T follicular helper cell (primary cell): ENCODE measurements around the gene BCL2.
"Not testable (repeated sequence)": the region's sequence is repeated elsewhere in the genome, so short reads cannot be mapped to it uniquely, and the experiment has no call there.

Source experiments
- DNase-seq: peaks from one replicate; pipeline ENCODE4 v3.0.0-alpha.2; 2020; ENCODE audit warnings: low read depth

The BCL2 gene

DNA sequence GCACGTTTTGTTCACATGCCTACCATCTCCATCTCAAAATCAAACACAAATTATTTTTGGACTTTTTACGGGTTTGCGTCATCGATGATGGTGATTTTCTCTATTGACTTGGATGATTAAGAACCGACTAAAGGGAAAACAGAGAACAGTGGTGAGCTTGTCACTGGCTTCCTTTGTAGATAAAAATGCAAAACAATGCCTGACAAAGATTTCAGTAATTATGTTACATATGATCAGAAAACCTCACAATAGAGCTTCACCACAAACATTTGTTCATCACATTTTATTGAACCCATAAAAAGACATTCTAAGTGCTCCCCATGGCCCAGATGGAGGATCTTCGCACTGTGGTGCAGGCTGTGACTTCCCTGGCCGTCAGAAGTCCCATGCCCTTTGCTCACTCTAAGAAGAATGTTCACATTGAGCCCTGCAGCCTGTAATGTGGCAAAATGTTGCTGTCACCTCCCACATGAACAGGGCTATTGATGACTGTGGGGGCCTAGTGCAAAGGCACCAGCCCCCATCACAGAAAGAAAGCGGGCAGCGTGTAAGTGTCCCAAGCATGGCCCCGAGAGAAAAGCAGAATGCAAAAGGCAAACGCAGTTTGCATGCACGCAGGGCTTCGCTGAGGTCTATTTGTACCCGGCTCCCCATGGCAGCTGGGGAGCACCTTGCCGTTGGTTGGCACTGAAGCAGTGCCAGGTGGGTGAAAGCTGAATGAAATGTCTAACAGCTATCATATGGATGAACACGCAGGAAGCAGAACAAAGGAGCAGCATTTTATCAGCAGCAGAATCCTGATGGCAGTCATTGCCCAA, 60.6 kb downstream of the BCL2 start:
- no peak for DNase-seq

- no peak for DNase-seq
Observed at GRCh38 chr18:63257453-63257852, 62.1 kb downstream of the BCL2 start.

- DNase-seq, result no peak
Observed at GRCh38 chr18:63255435-63255834, 64.1 kb downstream of the BCL2 start.

DNA sequence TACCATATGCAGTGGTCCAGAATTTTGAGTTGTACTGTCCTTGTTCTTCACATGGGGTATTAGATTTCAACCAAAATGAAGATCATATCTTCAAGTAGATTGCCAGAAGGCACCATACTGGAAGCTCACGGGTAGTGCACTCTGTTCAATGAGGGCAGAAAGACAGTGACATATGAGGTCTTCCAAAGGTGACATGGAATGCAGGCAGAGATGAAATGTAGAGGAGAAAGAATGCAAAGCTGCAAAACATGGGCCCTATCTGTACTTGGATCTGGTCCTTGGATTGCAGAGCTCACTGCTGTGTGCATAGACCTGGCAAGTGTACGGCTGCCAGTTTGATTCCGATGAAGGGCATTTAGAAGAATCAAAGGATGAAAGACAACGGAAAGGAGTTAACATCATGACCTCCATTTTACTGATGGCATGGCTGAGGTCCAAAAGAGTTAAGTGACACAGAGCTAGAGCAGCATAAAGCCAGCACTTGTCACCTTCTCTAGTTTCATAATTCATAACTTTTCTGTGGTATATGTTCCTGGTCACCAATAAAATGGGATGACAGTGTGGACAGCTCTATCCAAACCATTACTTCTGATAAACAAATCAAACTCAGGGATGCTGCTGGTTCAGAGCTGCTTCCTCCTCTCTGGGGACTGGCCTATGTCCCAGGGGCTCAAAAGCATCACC, 64.7 kb downstream of the BCL2 start:
- no peak for DNase-seq

GRCh38 chr18:63253428-63254372, 65.9 kb downstream of the BCL2 start:
- DNase-seq, result no peak

DNA sequence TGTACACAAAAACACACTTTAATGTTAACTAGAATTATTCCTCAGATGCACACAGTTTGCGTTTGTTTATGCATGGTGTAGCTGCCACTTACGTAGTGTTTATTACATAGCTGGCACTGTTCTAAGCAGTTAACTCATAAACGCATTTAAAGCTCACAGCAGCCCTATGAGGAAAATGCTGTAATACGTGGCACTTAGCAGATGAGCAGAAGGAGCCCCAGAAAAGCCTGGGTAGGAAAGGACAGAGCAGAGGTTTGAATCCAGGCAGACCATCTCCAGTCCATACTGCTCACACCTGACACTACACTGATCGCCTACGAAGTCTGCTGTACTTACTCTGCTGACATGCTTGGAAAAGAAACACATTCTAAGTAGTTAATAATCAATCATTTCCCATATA, 66.6 kb downstream of the BCL2 start:
- DNase-seq, result no peak

DNA sequence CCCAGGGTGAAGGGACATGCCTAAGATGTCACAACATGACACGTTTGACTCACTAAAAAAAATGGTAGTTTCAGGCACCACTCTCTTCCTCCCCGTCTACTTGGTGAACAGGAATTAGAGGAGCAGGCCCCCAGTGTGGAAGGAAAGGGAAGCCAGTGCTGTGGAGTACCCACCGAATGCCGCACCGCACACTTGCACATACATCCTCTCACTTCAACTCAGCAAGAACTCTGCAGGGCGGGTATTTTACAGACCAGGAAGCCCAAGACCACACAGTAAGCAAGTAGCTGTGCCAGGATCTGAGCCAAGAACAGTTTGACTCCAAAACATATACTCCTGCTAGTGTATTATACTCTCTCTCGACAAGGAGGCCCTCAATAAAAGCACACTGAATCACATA, 69.8 kb downstream of the BCL2 start:
- no peak for DNase-seq

- DNase-seq, result no peak
Observed at GRCh38 chr18:63247926-63248325, 71.6 kb downstream of the BCL2 start.

DNA sequence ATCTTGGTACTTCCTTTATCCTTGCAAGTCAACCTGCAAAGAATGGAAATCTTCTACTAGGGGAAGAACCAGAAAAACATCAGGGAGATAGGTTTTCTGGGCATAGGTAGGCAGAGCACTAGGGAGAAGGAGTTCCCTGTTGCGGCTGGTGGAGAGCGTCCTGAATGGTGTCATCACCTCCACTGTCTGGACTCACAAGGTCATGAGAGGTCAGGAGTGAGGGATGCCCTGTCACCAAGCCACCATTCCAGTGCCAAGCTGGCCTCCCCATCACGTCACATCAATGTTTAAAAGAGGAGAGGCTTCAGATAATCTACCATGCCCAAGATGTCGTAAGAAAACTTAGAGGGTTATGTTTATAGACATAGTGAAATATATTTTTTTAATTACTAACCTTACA, 72.1 kb downstream of the BCL2 start:
- no peak for DNase-seq

DNA sequence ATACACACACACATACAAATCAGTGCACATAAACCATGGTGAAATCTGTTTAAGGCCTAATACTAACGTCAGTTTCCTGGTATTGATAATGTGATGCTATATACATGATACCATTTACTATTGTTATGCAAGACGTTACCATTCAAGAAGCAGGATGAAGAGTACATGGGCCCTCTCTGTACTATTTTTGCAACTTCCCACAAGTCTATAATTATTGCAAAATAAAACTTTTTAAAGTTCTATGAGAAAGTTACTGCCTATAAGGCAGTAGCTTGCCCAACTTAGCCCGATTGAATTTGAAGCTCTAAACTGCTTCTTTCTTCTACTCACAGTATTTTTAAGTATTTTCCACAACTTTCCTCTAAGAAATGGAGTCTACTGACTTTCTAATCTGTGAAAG, 74.0 kb downstream of the BCL2 start:
- DNase-seq, result no peak

DNA sequence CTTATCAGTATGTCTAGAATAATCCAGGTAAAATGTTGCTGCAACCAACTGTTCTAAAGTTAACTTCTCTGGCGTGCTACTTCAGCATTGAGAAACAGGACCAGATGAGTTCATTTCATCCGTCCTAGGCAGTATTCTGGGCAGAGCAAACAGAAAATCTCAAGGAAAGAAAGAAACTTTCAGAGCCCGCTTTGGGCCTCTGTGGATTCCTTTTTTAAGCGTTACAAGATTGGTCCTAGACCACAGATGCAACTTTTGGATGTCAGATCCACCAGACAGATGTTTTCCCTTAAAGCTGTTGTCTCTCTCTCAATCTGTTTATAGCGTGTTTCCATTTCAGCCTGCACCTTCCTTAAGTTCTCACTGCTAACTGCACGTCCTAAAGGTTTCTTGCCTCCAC, 75.0 kb downstream of the BCL2 start:
- no peak for DNase-seq

DNA sequence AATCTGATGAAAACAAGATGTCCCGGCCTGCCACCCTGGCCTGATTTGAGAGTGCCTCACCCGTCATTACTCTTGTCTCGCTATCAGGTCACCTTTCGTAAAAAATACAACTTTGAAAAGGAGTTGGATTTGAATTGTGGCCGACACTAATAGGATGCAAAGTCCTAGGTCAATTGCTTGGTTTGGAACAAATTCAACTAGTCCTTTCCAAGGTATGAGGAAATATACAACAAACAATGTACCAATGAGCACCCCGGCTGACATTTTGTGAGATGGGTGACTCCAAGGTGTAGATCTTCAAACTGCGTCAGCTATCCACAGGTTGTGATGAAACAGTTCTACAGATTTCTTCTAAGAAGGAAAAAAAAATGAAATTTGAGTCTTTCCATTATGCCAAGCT, 77.8 kb downstream of the BCL2 start:
- DNase-seq, result no peak

- no peak for DNase-seq
Observed at GRCh38 chr18:63241317-63241712, 78.3 kb downstream of the BCL2 start.

DNA sequence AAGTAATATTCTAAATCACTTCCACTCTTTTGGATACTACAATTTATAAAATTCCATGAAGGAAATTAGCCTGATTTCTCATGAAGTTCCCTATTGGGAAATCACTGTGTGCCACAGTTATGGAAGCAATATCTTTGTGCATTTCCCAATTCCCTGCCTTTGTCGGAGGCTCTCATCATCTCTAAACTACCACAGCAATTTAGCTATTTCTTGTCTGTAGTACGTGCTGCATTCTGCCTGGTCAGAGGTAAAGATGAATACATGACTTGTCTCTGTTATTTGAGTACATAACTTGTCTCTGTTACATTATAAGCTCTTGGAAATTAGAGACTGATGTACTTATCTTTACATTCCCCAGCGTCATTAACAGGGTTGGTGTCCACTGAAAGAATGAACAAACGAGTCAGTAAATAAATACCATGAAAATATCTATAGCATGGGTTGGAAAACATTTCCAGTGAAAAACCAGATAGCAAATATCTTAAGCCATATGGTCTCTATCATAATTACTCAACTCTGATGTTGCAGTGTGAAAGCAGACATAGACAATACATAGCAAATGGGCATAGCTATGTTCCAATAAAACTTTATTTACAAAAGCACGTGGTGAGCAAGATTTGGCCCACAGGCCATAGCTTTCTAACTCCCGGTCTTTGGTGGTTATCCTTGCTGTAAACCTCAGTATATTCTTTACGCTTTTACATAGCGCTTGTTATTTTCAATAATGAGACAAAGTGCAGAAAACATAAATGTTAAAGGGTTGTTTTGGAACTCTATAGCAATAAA, 78.8 kb downstream of the BCL2 start:
- no peak for DNase-seq

GRCh38 chr18:63238693-63239075, 80.9 kb downstream of the BCL2 start:
- no peak for DNase-seq

DNA sequence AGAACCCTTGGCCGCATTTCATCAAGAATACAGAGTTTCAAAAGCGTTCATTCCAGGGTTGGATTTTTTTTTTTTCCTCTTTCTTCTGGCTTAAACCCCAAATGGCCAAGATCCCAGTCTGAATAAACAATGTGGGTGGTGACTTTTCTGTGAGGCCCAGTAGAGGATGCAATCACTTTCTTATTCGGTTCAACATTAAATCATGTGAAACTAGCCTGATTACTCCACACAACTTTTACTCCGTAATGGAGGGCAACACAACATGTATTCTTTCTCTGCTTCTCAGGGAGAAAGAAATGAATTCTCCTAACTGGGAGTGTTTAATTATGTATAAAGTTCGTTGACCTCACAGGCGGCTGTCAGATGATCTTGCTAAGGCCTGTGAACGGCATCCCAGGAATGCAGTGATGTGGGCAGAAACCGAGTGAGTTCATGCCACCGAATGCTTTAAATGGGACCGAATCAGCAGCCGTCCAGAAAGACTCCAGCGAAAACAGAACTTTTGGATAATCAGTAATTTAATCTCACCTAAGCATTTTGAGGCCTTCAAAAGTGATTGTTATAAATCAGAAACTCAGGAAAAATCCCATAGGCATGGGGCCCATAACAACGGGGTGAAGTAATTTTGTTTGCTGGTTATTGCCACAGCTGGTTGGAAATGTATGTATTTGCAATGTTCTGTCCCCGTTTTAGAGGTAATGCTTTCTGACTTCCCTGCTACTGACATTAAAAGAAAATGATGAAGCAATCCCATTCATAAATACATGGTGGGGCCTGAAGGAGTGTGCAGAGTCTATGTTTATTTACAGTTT, 81.5 kb downstream of the BCL2 start:
- DNase-seq, result no peak

DNA sequence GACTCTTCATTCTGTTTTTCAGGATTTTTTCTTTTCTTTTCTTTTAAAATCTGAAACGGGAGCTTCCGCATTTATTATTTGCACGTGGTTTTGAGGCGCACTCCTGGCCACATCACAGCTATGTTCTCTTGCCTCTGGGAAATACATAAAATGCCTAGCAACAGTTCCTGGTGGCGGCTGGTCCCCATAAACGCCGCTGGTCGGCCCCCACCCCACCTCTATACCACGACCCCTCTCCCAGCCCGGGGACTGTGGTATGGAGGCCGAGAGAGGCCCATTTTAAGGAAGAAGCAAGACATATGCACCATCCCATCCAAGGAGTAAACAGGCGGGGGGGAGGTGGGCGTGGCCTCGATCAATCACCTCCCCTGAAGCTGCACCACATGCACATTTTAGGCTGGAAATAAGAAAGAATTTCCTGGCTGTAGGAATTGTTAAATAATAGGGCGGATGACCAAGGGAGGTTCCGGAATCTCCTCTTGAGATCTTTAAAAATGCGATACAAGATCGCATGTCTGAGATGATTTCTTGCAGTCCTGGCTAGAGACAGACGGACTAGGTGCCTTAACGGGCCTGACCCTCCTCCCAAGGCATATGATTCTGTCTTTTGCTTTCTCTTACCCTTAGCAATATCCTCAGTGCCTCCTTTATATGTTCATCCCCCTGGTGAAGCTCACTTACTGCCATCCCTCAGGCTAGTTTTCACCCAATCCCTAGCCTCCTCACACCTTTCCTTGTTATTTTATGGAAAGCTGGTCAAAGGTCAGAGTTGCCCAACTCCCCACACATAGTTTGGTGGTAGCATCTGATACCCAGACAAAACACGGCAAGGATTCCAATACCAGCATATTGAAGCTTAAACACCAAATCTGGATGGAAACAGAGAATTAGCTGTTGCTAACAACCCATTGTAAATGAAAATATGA, 82.4 kb downstream of the BCL2 start:
- DNase-seq, result no peak

- no peak for DNase-seq
Observed at GRCh38 chr18:63236406-63236805, 83.2 kb downstream of the BCL2 start.

GRCh38 chr18:63235920-63236319, 83.6 kb downstream of the BCL2 start:
- not testable (repeated sequence) for DNase-seq

DNA sequence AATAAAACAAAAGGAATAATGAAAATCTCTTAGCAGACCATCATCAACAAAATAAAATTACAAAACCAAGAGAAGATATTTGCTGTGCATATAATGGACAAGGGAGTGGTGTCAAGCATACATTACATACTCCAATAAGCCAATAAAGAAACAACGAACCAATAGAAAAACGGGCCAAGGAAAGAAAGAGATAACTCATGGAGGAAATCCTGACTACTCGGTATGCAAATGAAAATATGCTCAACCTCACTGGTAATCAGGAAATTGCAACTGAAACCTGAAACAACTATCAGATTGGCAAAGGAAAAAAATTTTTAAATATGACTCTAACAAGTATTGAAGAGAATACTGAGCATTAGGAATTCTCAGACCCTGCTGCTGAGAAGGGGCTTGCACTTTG, 84.7 kb downstream of the BCL2 start:
- DNase-seq, result no peak
